GM12878 (cell line): ENCODE results near the gene CELSR1. TPM values are rescaled to one million over a fixed set of nuclear protein-coding genes. Genes with fewer than 3 reads are reported as not detected.

Experiments
- ATAC-seq: fragments of 200-7000 bp; cut with Tn5 transposase; 3 replicates; pipeline ENCODE4 v1.9.1; 2020; ENCODE audit warnings: mild to moderate bottlenecking, moderate library complexity
- BruUV-seq: library from RNA; stranded (reverse); fragments of 400-500 nt; replicated peaks from 2 replicates; lab custom pipeline; 2021; lab: Mats Ljungman, UMichigan
- CTCF ChIA-PET: fragments of 300-600 bp; sonication (Branson Sonifier 250); formaldehyde crosslinking; extraction: SDS; loops from one replicate; lab custom pipeline; 2021; ENCODE audit warnings: inconsistent platforms; lab: Yijun Ruan, JAX
- POLR2A ChIA-PET: fragments of 350-600 bp; formaldehyde crosslinking; extraction: SDS; loops from one replicate; lab custom pipeline; 2021; ENCODE audit warnings: inconsistent platforms; lab: Charles Lee
- RAD21 ChIA-PET: fragments of 300-600 bp; sonication (Branson Sonifier 250); formaldehyde crosslinking; loops from one replicate; lab custom pipeline; 2023; ENCODE audit warnings: antibody characterized with exemption; ENCODE audit not compliant: unreplicated experiment; lab: Charles Lee
- SMC1A ChIA-PET: fragments of 300-600 bp; sonication (Branson Sonifier 250); formaldehyde crosslinking; loops from one replicate; lab custom pipeline; 2023; ENCODE audit not compliant: unreplicated experiment, uncharacterized antibody; lab: Charles Lee
- DNase-seq: peaks from one replicate; pipeline ENCODE4 v3.0.0-alpha.2; 2011; ENCODE audit warnings: low read depth, low spot score
- FAIRE-seq: peaks from 3 replicates; lab custom pipeline; 2011; peaks lifted over from hg19 to GRCh38; lab: Jason Lieb, UNC
- H2AFZ ChIP-seq: 2 replicates; pipeline ENCODE4 v1.6.0; 2011; ENCODE audit warnings: low read depth, low read length, control low read depth; ENCODE audit not compliant: control insufficient read depth
- H3K27ac ChIP-seq: 2 replicates; pipeline ENCODE4 v1.5.1; 2011; ENCODE audit warnings: control low read depth; ENCODE audit not compliant: control insufficient read depth, insufficient read depth
- H3K27me3 ChIP-seq, 2 experiments: replicated peaks in 1 of 2; 2 replicates each; pipeline versions ENCODE4 v1.6.0 to v1.6.1; 2011; ENCODE audit warnings: low read length in 1 of 2; ENCODE audit not compliant: control insufficient read depth in 2 of 2, insufficient read depth in 2 of 2
- H3K36me3 ChIP-seq, 2 experiments: 2 replicates each; pipeline ENCODE4 v1.5.1; 2011; ENCODE audit warnings: low read length in 1 of 2; ENCODE audit not compliant: control insufficient read depth in 2 of 2, insufficient read depth in 2 of 2
- H3K4me1 ChIP-seq: 2 replicates; pipeline ENCODE4 v1.6.1; 2011; ENCODE audit warnings: mild to moderate bottlenecking, low read length, moderate library complexity, mixed read lengths; ENCODE audit not compliant: control insufficient read depth, insufficient read depth
- H3K4me2 ChIP-seq: 2 replicates; pipeline ENCODE4 v1.6.0; 2011; ENCODE audit warnings: control low read depth; ENCODE audit not compliant: control insufficient read depth, insufficient read depth
- H3K4me3 ChIP-seq: fragments of 200-600 bp; sonication (generic); 2 replicates; pipeline ENCODE4 v1.5.1; 2016
- H3K79me2 ChIP-seq: 2 replicates; pipeline ENCODE4 v1.6.0; 2011; ENCODE audit warnings: low read length; ENCODE audit not compliant: control insufficient read depth, insufficient read depth
- H3K9ac ChIP-seq: 2 replicates; pipeline ENCODE4 v1.8.0; 2011; ENCODE audit warnings: low read length, control low read depth, mixed read lengths; ENCODE audit not compliant: control insufficient read depth, insufficient read depth
- H3K9me3 ChIP-seq: replicated peaks from 3 replicates; pipeline ENCODE4 v1.5.1; 2011; ENCODE audit warnings: mild to moderate bottlenecking, low read length; ENCODE audit not compliant: control insufficient read depth, insufficient read depth
- H4K20me1 ChIP-seq: 2 replicates; pipeline ENCODE4 v1.6.0; 2011; ENCODE audit not compliant: control insufficient read depth, insufficient read depth
- GATAD2B ChIP-seq: fragments of 450-650 bp; conservative IDR thresholded peaks from 2 replicates; pipeline ENCODE4 v1.6.1; 2017; ENCODE audit warnings: low read depth, mild to moderate bottlenecking, moderate library complexity
- MAX ChIP-seq: IDR thresholded peaks from 2 replicates; pipeline ENCODE4 v1.6.1; 2012; ENCODE audit warnings: low read depth, low read length, improper control_type of control experiment
- MTA2 ChIP-seq: fragments of 450-650 bp; IDR thresholded peaks from 2 replicates; pipeline ENCODE4 v1.6.1; 2016; ENCODE audit warnings: low read depth, mild to moderate bottlenecking, moderate library complexity
- PAX8 ChIP-seq: fragments of 450-650 bp; IDR thresholded peaks from 2 replicates; pipeline ENCODE4 v1.6.1; 2017; ENCODE audit warnings: mild to moderate bottlenecking, moderate library complexity
- WRNIP1 ChIP-seq: IDR thresholded peaks from 2 replicates; pipeline ENCODE4 v1.6.1; 2011; ENCODE audit warnings: low read depth, low read length, improper control_type of control experiment, borderline replicate concordance
- ZNF622 ChIP-seq: fragments of 450-650 bp; IDR thresholded peaks from 2 replicates; pipeline ENCODE4 v1.6.1; 2017; ENCODE audit warnings: mild to moderate bottlenecking, inconsistent platforms
- WGBS: methylation state at CpG from one replicate; pipeline ENCODE4 v1.1.6; 2016; ENCODE audit warnings: low lambda C conversion rate; ENCODE audit not compliant: insufficient replicate concordance, insufficient coverage; ENCODE audit errors: missing lambda C conversion rate; 5-methylcytosine and 5-hydroxymethylcytosine counted together
- in situ Hi-C: fragments of 300-500 bp; cut with MboI; formaldehyde crosslinking; loops from 9 replicates; pipeline ENCODE4 v1.14.3; 2018; ENCODE audit warnings: mixed read lengths
- intact Hi-C: fragments of 100-400 bp; cut with micrococcal nuclease; formaldehyde crosslinking; loops from one replicate; pipeline ENCODE4 v1.14.2; 2022; ENCODE audit not compliant: unreplicated experiment
- polyA plus RNA-seq, 11 experiments: library from polyadenylated mRNA; depleted of rRNA in 4 of 11; unstranded in 6 of 11; stranded (reverse) in 5 of 11; fragments of >200 nt; fragmentation: Nextera tagmentation in 4 of 11; fragmentation: Illumina TruSeq in 1 of 11; extraction: Ambion mirVana in 4 of 11; extraction: Trizol in 1 of 11; gene quantifications; 1 replicate in 1 of 11; 2 replicates in 10 of 11; pipeline versions ENCODE4 v1.2.1 to v1.2.3, GENCODE V29; 2011 to 2016; ENCODE audit warnings: inconsistent platforms in 2 of 11, missing spikeins in 2 of 11, low read depth in 1 of 11
- total RNA-seq, 4 experiments: library from RNA; depleted of rRNA in 3 of 4; stranded (reverse); fragments of >200 nt in 3 of 4; fragmentation: Illumina TruSeq in 1 of 4; extraction: Trizol in 1 of 4; gene quantifications; 2 replicates each; pipeline versions ENCODE4 v1.2.1 to v1.2.3, GENCODE V29; 2013 to 2021
- TF ChIP-seq, protein P1 (sequence below): IDR thresholded peaks from 2 replicates; pipeline ENCODE4 v1.6.1; 2012; ENCODE audit warnings: low read depth, low read length, improper control_type of control experiment
- TF ChIP-seq, protein P2 (sequence below): fragments of 450-650 bp; IDR thresholded peaks from 2 replicates; pipeline ENCODE4 v1.6.1; 2017; ENCODE audit warnings: mild to moderate bottlenecking, low read depth, inconsistent platforms; ENCODE audit not compliant: poor library complexity, severe bottlenecking

The CELSR1 gene
- total and polyA plus RNA-seq, 10 of the 15 experiments (the other 5 are each of a cell fraction or from before 2014, with no cell fraction given): 0.05 to 1.7 (median 0.35) TPM; not detected in 2

DNA sequence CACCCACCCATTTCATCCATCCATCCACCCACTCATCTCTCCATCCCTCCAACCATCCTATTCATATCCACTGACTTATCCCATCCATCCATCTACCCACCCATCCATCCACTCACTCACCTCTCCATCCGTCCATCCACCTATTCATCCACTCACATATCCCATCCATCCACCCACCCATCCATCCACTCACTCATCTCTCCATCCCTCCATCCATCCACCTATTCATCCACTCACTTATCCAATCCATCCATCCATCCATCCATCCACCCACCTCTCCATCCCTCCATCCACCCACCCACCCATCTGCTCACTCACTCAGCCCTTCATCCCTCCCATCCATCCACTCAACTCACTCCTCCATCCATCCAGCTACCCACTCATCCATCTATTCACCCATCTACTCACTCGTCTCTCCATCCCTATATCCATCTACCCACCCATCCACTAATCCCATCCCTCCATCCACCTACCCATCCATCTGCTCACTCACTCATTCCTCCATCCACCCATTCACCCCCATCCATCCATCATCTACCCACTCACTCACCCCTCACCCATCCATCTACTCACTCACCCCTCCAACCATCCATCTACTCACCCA lies 165.7 kb downstream of the CELSR1 start:
- H3K79me2 ChIP-seq: no peaks in the 10 kb centered on the region
- TF ChIP-seq MAX: no peak
- TF ChIP-seq, all 136 proteins: peak for 0
- ChIA-PET SMC1A (no interaction called here), POLR2A (no interaction called here), RAD21 (interaction anchor here (0.8 kb wide), 1 partner anchor 30 kb away, joined by 3 read pairs; no protein-coding TSS in a partner anchor), CTCF (no interaction called here)
- peaks cover 3% of the 10 kb centered on the region; the same call in 2 of the 3 replicates for H3K9me3 ChIP-seq
- in situ Hi-C loops: no loop called here
- ATAC-seq (no peak), FAIRE-seq (no peak), DNase-seq (no peak)
- no TSS peak for BruUV-seq
- H3K36me3 ChIP-seq: no peaks in the 10 kb centered on the region
- H3K4me3 ChIP-seq: no peak overlapping the region
- WGBS: 0% methylated on average over 2 of the region's 2 CpGs
- intact Hi-C loops: no loop called here
- H4K20me1 ChIP-seq: no peaks in the 10 kb centered on the region
- no peak overlapping the region for H3K9ac ChIP-seq
- no peak overlapping the region for H3K27ac ChIP-seq
- H2AFZ ChIP-seq: no peak overlapping the region
- H3K4me1 ChIP-seq: peaks cover 6% of the 10 kb centered on the region
- no peaks in the 10 kb centered on the region for H3K27me3 ChIP-seq
- H3K4me2 ChIP-seq: no peak overlapping the region

- H3K4me1 ChIP-seq: peaks cover 6% of the 10 kb centered on the region
- CTCF ChIA-PET: no interaction called here
- H3K4me2 ChIP-seq: no peak overlapping the region
- H3K4me3 ChIP-seq: no peak overlapping the region
- H3K27me3 ChIP-seq: no peaks in the 10 kb centered on the region
- H2AFZ ChIP-seq: no peak overlapping the region
- no peaks in the 10 kb centered on the region for H4K20me1 ChIP-seq
- ATAC-seq (no peak), DNase-seq (no peak), FAIRE-seq (no peak)
- H3K9me3 ChIP-seq: peaks cover 1% of the 10 kb centered on the region; the same call in 1 of the 3 replicates
- SMC1A ChIA-PET: no interaction called here
- BruUV-seq: no TSS peak
- H3K79me2 ChIP-seq: no peaks in the 10 kb centered on the region
- no peak overlapping the region for H3K9ac ChIP-seq
- RAD21 ChIA-PET: no interaction called here
- in situ Hi-C loops: no loop called here
- no peak overlapping the region for H3K27ac ChIP-seq
- POLR2A ChIA-PET: no interaction called here
- no peak for TF ChIP-seq ZNF622
- TF ChIP-seq, protein P1, sequence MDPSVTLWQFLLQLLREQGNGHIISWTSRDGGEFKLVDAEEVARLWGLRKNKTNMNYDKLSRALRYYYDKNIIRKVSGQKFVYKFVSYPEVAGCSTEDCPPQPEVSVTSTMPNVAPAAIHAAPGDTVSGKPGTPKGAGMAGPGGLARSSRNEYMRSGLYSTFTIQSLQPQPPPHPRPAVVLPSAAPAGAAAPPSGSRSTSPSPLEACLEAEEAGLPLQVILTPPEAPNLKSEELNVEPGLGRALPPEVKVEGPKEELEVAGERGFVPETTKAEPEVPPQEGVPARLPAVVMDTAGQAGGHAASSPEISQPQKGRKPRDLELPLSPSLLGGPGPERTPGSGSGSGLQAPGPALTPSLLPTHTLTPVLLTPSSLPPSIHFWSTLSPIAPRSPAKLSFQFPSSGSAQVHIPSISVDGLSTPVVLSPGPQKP: no peak
- no peak for TF ChIP-seq MTA2
- no peak for TF ChIP-seq PAX8
- no peak for TF ChIP-seq GATAD2B
- no peak for TF ChIP-seq WRNIP1
- TF ChIP-seq, protein P2, sequence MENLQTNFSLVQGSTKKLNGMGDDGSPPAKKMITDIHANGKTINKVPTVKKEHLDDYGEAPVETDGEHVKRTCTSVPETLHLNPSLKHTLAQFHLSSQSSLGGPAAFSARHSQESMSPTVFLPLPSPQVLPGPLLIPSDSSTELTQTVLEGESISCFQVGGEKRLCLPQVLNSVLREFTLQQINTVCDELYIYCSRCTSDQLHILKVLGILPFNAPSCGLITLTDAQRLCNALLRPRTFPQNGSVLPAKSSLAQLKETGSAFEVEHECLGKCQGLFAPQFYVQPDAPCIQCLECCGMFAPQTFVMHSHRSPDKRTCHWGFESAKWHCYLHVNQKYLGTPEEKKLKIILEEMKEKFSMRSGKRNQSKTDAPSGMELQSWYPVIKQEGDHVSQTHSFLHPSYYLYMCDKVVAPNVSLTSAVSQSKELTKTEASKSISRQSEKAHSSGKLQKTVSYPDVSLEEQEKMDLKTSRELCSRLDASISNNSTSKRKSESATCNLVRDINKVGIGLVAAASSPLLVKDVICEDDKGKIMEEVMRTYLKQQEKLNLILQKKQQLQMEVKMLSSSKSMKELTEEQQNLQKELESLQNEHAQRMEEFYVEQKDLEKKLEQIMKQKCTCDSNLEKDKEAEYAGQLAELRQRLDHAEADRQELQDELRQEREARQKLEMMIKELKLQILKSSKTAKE: no peak
- 33% methylated on average over 15 of the region's 15 CpGs for WGBS
- intact Hi-C loops: no loop called here
- no peaks in the 10 kb centered on the region for H3K36me3 ChIP-seq
These were observed 166.7 kb downstream of the CELSR1 start for GRCh38 chr22:46370584-46371291.
